GM18858 (cell line): ENCODE data around the gene TCF7.

Experiments
- ATAC-seq: cut with Tn5 transposase; IDR thresholded peaks from one replicate; pipeline ENCODE4 v1.9.1; 2021; ENCODE audit not compliant: unreplicated experiment

Gene TCF7

DNA sequence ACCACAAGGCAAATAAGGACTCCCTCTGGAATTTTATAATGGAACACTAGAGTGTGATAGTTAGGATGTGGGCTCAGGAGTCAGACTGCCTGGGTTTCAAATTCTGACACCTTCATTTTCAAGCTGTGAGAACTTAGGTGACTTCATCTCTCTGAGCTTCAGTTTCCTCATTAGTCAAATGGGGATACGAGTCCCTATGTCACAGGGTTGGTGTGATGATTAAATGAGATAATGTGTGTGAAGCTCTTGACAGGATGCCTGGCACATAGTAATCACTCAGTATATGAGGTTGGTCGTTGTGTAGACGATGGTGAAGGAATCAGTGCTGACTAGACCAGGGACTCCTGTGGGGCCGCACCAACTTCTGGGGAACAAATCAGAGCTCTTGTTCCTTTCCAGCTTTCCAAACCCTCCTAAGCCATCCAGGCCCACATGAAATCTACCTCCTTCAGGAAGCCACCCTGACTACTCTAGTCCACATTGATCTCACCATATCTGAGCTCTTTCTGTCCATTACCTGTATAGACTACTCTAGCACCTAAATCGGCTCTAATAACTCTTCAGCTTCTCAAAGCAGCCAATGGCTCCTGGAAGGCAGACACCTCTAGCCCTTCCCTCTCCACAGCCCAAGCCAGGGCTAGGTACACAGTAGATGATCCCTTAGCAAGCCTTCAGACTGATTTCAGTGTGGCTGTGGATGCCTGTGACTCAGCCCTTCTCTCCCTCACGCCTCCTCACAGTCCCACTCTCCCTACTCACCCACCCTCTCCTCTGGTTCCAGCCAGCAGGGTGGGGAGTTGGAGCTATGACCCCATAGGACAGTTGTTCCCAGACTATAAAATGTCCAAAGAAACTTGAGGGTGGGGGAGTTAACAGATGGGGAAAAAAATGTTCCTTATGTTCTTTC is 2.5 kb upstream of the TCF7 start:
- no peak for ATAC-seq

DNA sequence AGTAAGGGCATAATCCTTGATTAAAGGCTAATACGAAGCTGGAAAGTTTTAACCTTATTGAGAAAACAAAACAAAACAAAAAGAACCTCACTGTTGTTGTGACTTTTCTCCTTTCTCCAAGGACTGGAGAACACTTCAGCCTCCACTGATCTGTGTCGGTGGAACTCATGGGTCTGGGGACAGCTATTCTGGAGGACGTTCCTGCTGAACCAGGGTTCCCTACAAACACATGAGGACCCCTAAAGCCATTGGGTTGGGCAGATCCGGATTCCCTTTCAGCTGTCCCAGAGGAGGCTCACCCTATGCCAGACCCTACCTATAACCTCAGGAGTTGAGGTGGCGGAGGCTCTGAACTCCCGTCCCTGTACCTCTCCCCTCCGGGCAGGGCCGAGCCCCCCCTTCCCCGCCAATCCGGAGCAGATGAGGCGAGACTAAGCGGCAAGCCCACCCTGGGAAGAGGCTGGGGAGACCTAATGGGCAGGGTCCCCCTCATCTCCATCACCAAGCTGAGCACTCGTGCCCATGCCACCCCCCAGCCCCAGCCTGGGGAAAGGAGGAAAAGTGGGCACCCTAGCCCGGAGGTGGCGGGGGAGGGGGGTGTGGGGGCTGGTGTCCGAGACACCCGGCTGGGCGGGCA is 1.6 kb upstream of the TCF7 start:
- no peak for ATAC-seq

- no peak for ATAC-seq
Observed at GRCh38 chr5:134113363-134113889, 1.1 kb upstream of the TCF7 start.

GRCh38 chr5:134114886-134115805 is 665 bp downstream of the TCF7 start:
- no peak for ATAC-seq

- ATAC-seq: no peak
Observed at GRCh38 chr5:134115806-134116175, 1.3 kb downstream of the TCF7 start.

- ATAC-seq: no peak
Observed at GRCh38 chr5:134116286-134116685, 1.8 kb downstream of the TCF7 start.

DNA sequence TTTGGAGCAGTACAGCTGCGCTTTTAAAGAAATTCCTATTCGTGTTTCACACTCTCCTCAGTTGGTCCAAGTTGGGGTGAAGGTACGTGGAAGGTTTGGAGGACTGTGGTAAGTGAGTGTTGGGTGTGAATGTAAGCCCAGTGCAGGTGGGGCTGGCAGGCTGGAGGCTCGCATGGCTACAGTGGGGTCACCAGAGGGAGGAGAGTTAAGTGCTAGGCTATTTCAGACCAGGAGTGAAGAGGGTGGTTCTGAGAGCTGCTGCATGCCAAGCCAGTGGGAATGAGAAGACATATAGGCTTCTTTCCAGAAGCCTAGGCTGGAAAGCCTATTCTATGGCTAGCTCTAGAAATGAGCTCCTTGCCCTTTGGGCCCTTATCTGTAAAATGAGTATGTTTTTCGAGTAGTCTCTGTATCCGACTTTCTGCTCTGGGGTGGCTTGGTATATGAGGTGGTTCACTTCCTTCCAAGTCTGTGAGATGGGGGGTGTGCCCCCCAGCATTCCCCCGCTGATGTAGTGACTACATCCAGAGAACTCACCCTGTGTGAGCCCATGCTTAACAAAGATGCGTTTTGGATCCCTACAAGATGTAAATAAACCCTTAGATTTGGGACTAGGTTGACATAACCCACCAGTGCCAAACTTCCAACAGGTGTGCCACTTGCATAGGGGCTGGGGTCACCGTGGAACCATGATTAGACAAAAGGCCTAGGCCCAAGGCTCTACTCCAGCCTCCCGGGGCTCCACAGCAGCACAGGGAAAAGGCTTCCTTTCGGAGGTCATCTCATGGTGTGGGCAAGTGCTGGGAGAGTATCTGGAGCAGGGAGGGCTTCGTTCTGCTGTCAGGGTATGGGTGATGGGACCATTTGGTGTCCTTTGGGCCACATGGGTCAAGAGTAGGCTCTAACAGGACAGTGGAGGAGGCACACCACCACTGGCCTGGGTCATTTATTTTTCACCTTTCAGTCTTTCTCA is 2.6 kb downstream of the TCF7 start:
- ATAC-seq: no peak

DNA sequence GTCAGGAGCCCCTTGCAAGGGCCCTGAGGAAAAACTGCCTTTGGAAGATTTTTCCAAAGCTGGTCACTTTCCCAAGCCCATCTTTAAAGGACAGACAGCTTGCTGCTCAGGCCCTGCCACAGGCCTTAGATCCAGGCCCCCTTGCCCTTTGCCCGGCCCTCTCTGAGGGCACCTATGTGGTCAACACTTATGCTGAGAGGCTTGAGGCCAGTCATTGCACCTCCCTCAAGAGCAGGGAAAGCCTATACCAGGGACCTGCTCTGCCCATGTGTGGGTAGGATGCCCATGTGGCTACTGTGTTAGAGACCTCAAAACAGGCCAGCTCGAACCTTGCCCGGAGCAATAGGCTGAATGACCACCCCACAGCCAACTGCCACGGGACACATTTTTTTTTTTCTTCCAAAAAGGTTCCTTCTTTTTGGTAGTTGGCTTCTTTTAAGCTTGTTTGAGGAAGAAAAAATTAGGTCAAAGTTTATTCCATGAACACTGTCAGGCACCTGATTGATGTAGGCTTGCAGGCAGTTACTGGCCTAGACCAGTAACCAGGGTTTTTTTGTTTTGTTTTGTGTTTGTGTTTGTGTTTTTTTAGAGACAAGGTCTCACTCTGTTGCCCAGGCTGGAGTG is 3.8 kb downstream of the TCF7 start:
- no peak for ATAC-seq

DNA sequence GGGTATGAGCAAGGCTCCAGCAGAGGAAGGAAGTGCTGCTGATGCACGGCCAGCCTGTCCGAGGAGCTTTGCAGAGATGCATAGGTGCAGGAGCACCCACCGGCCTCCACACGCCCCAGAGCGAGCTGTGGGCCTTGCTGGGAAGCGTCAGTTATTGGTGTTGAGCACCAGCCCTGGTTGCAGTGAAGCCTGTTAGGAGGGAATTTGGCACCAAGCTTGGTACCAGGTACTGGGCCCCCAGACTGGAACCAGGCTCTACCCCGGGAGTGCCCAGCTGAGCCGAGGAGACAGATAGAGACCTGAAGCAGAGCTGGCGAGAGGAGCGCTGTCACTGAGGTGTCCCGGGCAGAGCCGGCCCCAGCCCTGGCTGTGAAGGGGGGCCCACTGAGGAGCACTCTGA is 5.2 kb downstream of the TCF7 start:
- no peak for ATAC-seq

- no peak for ATAC-seq
Observed at GRCh38 chr5:134120386-134121138, 6.1 kb downstream of the TCF7 start.

DNA sequence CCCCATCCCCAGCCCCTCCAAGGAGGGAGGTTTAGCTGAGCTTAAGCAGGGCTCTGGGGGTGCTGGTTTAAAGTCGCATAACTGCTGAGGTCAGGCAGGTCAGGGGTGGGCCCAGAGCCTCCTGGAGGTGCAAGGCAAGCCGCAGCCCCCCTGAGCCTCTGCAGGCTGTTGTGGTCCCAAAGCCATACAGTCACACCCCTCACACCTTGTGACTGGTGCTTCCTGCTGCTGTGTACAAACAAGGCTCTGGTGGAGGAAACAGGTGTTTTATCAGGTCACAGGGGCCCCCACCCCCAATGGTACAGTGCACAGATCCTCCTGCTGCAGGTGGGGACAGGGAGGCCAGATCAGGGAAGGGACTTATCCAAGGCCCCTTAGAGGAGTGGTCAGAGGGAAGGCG is 8.0 kb downstream of the TCF7 start:
- ATAC-seq: no peak

- no peak for ATAC-seq
Observed at GRCh38 chr5:134123360-134123759, 8.9 kb downstream of the TCF7 start.

- no peak for ATAC-seq
Observed at GRCh38 chr5:134124289-134125038, 10.0 kb downstream of the TCF7 start.

DNA sequence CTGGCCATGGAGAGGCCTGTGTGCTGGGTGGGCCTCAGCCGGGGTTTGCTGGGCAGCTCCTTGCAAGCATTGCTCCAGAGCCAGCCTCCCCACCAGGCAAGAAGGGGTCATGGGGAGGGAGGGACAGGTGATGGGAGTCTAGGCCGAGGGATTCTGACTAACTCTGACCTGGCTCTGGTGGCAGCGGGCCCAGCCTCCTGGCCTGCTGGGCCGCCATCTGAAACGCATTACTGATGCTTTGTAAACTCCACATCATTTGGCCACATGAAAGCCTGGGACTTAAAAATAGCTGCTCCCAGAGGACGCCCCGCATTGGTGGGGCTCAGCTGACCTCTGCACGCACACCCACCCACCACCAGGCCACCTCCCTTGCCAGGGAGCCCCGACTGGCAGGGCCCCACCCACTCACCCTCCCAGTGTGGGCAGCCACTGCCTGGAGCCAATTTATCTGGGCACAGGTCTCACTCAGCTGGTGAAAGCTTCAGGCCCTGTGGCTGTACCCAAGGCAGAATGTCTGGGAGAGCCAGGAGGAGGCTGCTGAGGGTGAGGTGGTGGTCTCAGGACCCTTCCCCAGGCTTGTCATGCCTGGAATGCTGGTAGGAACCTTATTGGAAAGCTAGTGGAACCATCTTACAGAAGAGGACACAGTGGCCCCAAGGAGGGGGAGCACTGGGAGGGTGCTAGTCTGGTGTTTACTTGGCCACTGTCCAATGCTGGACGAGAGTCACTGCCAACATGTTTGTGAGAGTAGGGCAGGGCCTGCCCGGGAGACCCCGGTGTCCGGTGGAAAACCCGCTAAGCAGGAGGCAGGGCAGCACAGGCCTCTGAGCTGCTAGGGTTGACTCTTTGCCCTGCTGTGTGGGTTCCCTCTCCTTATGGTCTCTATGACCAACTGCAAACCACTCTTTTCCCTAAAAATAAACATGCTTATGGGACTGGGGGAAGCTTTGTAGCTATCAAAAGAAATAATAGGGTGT is 10.8 kb downstream of the TCF7 start:
- ATAC-seq: no peak

- peak; percentile 64 for ATAC-seq
Observed at GRCh38 chr5:134127376-134127861, 12.9 kb downstream of the TCF7 start.

GRCh38 chr5:134127988-134128647 is 13.6 kb downstream of the TCF7 start:
- ATAC-seq: no peak
